Hepatocyte (in vitro differentiated cells): ENCODE data around the gene STEAP2.

Experiments used
- CTCF ChIP-seq: fragments of 200-600 bp; sonication (generic); IDR thresholded peaks from 2 replicates; pipeline ENCODE4 v1.5.1; 2016; ENCODE audit warnings: antibody characterized with exemption, mild to moderate bottlenecking; ENCODE audit not compliant: poor library complexity
- EZH2 ChIP-seq: fragments of 200-600 bp; sonication (generic); IDR thresholded peaks from 2 replicates; pipeline ENCODE4 v1.6.1; 2016; ENCODE audit warnings: antibody characterized with exemption, mild to moderate bottlenecking, borderline replicate concordance
- EZH2phosphoT487 ChIP-seq: fragments of 200-600 bp; sonication (generic); IDR thresholded peaks from one replicate; pipeline ENCODE4 v1.6.1; 2018; ENCODE audit warnings: antibody characterized with exemption, mild to moderate bottlenecking, low read depth, moderate library complexity; ENCODE audit not compliant: unreplicated experiment, severe bottlenecking

GRCh38 chr7:90236721-90237289, 25.3 kb downstream of the STEAP2 start:
- TF ChIP-seq CTCF (no peak), EZH2 (no peak), EZH2phosphoT487 (no peak)
